Transverse colon (tissue), 4 donors: ENCODE measurements around the gene HK1.

Experiments used
- POLR2A ChIP-seq: fragments of 450-650 bp; IDR thresholded peaks from one replicate; pipeline ENCODE4 v1.6.1; 2016; ENCODE audit warnings: antibody characterized with exemption, mild to moderate bottlenecking, moderate library complexity
- POLR2AphosphoS5 ChIP-seq, 3 donors: sonication (generic); formaldehyde crosslinking; IDR thresholded peaks; one replicate each; pipeline ENCODE4 v1.6.1; 2016; ENCODE audit warnings: antibody characterized with exemption in 3 of 3
- TF ChIP-seq, protein P1 (sequence below), 5 experiments: fragments of 200-600 bp in 3 of 5; fragments of 450-650 bp in 2 of 5; sonication (generic) in 3 of 5; IDR thresholded peaks; 1 replicate in 2 of 5; 2 replicates in 3 of 5; pipeline ENCODE4 v1.5.1; 2016 to 2017; ENCODE audit warnings: antibody characterized with exemption in 5 of 5, inconsistent platforms in 3 of 5, mild to moderate bottlenecking in 2 of 5, moderate library complexity in 1 of 5

DNA sequence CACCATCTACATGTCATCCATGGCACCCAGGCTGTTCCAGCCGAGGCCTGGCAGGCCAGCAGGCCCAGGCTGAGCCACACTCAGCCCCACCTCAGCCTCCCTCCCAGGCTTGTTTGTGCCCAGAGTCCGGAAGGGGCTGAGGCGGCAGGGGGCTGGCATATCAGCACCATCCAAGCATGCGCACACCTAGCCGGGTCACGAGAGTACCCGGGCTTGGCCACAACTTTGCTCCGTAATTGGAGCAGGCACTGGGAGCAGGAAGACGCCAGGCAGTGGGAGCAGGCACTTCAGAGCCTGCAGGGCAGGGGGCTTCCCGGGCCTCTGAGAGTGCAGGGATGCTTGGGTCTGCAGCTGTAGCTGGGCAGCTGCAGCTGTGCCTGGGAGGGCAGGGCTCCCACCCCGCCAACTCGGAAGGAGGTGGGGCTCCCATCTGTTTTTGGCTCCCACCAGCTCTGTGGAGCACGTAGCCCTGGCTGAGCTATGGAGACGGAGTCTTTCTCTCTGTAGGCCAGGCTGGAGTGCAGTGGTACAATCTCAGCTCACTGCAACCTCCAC lies 157.7 kb downstream of the HK1 start:
- TF ChIP-seq POLR2AphosphoS5 (IDR thresholded peaks at IDR 0.05) (no peak), POLR2A (no peak)
- TF ChIP-seq, protein P1, sequence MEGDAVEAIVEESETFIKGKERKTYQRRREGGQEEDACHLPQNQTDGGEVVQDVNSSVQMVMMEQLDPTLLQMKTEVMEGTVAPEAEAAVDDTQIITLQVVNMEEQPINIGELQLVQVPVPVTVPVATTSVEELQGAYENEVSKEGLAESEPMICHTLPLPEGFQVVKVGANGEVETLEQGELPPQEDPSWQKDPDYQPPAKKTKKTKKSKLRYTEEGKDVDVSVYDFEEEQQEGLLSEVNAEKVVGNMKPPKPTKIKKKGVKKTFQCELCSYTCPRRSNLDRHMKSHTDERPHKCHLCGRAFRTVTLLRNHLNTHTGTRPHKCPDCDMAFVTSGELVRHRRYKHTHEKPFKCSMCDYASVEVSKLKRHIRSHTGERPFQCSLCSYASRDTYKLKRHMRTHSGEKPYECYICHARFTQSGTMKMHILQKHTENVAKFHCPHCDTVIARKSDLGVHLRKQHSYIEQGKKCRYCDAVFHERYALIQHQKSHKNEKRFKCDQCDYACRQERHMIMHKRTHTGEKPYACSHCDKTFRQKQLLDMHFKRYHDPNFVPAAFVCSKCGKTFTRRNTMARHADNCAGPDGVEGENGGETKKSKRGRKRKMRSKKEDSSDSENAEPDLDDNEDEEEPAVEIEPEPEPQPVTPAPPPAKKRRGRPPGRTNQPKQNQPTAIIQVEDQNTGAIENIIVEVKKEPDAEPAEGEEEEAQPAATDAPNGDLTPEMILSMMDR (IDR thresholded peaks at IDR 0.05) = no peak
